GM12892 (cell line): ENCODE data around the gene SIK3.

Experiments
- DNase-seq: peaks from one replicate; pipeline ENCODE4 v3.0.0; 2011; ENCODE audit not compliant: insufficient read length
- FAIRE-seq: peaks from 2 replicates; lab custom pipeline; 2011; peaks lifted over from hg19 to GRCh38; lab: Jason Lieb, UNC
- POLR2A ChIP-seq: IDR thresholded peaks from 2 replicates; pipeline ENCODE4 v1.6.1; 2011; ENCODE audit warnings: low read depth, low read length, control low read depth
- POLR2AphosphoS5 ChIP-seq: IDR thresholded peaks from 2 replicates; pipeline ENCODE4 v1.6.1; 2011; ENCODE audit warnings: low read depth, low read length, control low read depth
- TAF1 ChIP-seq: IDR thresholded peaks from 2 replicates; pipeline ENCODE4 v1.6.1; 2011; ENCODE audit warnings: low read depth, mild to moderate bottlenecking, control low read depth, low read length, borderline replicate concordance

Gene SIK3

DNA sequence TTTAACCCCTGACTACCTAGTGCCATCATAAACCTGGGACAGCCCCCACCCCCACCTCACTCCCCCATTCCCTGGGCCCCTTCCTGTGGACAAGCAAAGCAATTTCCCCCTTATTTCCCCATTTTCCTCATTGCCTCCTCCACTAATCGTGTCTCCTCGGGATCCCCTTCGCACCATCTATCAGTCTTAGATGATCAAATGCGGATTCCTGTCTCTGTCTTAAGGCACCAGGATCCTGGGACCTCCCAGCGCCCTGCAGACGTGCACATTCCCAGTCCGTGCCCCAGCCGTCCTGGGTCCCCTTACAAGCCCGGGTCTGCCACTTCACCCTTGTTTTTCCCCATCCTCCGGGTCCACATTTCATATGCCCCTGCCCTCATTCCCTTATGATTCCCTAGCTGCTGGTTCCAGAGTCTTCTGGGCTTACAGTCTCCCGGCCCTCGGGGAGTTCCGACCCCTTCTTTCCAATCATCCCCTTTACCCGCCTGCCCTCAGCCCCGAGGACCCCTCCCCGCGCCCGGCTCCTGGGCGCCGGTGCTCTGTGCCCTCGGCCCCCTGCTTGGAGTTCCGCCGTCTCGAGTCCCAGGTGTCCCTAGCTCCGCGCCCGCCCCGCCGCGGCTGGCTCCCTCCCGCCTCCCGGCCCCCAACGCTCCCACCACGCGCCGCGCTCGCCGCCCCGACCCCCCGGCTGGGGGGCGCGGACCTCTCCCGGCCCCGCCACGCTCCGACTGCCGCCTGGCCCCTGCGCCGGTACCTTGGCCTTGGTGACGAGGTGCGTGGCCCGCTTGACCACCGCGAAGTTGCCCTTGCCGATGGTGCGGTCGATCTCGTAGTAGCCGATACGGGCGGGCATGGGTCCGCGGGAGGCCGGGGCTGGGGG lies 599 bp downstream of the SIK3 start:
- TF ChIP-seq TAF1 (no peak), POLR2A (no peak), POLR2AphosphoS5 (no peak)
- FAIRE-seq = peak; percentile 5
- peak; percentile 31 for DNase-seq

DNA sequence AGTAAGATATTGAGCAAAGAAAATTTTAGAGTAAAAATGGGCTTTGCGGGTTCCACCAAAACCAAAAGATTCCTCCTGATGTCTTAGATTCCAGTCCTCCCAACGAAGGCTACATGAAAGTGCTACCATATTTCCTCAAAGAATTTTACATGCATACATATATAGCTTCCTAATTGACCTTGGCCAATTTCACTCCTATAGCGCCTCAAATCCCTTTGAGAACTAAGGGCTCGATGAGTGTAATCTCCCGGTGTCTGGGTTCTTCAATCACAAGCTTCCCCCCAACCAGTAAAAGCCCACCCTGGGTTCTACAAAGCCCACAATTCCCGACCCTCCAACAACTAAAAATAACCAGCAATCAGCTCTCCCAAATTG lies 1.2 kb downstream of the SIK3 start:
- TF ChIP-seq POLR2A (no peak), TAF1 (no peak), POLR2AphosphoS5 (no peak)
- no peak for DNase-seq
- peak; percentile 50 for FAIRE-seq

DNA sequence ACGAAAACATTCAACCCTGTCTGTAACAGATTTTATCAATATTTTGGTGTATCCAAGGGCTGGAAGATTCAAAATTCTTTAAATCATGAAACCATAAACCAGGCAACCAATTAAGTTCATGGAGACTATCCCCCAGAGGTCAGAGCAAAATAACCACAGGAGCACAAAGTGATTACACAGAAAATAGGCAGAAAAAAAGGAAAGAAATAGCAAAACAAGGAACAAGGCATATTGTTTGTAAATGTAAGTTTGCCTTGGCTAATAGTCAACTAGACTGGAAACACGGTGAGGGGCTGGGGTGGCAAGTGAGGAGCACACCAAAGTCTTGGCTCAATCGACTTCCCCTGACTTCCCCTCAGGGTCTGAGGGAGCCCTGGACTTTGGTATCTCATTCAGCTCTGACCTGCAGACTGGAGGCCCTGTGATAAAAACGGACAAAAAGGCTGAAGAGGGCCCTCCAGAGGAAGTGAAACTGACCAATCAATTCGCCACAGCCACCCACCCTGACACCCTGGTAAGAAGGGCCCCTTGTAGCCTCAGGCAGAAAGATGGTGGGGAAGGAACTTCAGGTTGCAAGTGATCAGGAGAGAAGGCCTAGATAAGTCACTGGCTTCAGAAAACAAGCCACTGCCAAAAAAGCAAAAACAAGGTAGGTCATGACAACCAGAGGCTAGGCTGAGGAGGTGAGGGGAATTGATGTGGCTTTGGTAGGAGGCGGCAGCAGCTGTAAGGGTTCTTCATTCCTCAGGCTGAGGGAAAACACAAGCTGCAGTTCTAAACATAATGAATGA lies 1.8 kb downstream of the SIK3 start:
- DNase-seq (peak; percentile 53), FAIRE-seq (peak; percentile 96)
- TF ChIP-seq TAF1 = 0 out of 2 replicates have a peak, but pooled peaks have one; percentile 33
- no peak for TF ChIP-seq POLR2AphosphoS5

DNA sequence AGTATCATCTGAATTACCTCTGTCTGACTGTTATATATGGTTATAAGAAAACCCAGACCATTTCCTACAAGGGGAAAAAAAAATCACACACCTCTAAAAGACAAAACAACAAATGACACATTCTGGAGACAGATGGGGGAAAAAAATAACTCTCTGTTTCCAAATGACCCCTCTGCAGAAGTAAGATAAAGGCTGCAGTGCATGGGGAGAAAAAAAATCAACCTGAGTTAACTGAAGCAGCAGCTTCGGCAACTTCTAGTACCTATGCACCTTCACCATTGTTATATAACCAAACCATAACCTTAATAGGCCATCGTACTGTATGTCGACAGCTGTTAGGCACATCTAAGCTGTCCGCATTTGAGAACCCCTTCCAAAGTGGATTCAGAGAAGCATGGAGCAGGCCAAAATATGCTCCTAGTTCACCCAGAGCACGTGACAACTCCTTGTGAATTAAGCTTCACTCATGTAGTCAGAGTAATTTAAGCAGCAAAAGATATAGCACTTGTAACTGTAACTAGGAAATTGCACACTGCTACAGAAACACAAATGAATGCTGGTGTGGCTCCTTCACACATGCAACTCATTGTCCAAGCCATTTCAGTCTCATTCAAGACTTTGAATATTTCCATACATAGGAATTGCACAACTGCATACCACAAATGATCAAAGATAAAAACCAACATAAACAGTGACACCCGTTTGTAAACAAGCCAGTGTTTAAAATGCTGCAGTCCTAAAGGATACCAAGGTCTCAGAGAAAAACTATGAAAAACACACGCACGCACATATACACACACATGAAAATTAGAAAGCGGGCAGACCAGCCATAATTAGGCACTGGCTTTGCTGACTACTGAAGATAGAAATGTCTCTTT lies 2.7 kb downstream of the SIK3 start:
- DNase-seq (no peak), FAIRE-seq (peak; percentile 90)
- TF ChIP-seq POLR2A (no peak), TAF1 (no peak), POLR2AphosphoS5 (no peak)

DNA sequence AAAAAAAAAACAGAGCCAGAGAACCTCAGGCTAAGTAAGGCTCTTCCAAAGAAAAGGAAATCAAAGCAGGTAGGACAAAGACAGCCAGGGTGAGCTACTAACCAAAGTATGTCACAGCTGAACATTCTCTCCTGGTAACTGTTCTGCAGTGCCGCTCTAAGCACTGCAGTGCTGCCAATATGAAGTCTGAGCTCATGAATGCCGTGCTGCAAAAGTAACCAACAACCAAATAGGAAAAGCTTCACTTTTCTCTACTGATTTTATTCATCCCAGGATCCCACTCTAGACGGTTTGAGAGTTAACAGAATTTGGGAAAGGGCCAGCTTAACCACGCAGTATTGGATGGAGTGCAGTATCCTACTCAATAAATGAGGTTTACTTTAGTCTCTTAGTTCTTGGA lies 3.5 kb downstream of the SIK3 start:
- FAIRE-seq (peak; percentile 36), DNase-seq (no peak)
- TF ChIP-seq POLR2A = no peak
- TF ChIP-seq TAF1 = no peak
- no peak for TF ChIP-seq POLR2AphosphoS5

DNA sequence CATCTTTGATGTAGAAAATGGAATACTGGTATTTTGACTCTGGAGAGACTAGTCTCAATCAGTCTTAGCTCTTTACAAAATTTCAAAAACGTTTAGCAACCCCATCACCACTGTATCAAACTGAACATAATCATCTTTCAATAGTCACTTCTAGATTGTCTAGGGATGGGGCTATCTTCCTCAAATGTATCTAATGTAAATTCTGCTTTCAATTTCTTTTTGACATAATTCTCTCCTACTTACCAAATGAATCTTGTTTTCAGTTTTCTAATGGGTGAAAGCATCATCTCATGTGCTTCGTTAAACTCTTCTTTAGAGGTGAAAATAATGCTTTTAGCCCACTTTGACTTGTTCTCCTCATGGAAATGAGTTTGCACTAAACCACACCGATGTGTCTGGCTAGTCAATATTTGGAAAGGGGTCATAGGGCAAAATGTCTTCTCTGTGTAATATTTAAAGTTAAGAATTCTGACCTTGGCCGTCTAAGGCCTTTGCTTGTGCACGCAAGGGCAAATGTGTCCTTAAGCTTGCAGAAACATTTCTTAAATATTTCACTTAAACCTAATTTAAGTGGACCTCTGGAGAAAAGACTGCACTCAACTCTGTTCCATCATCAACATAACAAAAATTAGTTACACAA lies 5.2 kb downstream of the SIK3 start:
- DNase-seq (no peak), FAIRE-seq (peak; percentile 90)
- TF ChIP-seq POLR2A = no peak
- TF ChIP-seq TAF1 = no peak
- TF ChIP-seq POLR2AphosphoS5 = no peak

DNA sequence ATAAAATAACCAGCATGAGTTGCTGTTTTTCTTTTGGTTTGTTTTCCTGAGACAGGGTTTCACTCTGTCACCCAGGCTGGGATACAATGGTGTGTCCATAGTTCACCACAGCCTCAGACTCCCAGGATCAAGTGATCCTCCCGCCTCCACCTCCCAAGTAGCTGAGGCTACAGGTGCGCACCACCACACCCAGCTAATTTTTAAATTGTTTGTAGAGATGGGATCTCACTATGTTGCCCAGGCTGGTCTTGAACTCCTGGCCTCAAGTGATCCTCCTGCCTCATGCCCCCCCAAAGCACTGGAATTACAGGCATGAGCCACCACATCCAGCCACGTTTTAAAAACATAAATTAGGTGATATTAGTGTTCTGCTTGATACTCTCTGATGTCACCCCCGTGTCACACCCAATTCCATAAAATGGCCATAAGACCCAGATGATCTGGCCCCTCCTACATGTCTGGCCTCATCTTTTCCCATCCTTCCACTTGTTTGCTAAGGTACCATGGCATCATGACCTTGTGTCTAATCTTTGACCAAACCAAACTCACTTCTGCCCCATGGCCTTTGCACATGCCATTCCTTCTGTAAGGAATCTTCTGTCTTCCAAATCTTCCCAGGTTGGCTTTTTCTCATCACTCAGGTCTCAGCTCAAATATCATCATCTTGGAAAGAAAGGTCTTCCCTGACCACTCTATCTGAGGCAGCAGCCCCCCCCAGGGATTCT lies 6.3 kb downstream of the SIK3 start:
- TF ChIP-seq TAF1 (no peak), POLR2AphosphoS5 (no peak), POLR2A (no peak)
- DNase-seq (no peak), FAIRE-seq (peak; percentile 44)

DNA sequence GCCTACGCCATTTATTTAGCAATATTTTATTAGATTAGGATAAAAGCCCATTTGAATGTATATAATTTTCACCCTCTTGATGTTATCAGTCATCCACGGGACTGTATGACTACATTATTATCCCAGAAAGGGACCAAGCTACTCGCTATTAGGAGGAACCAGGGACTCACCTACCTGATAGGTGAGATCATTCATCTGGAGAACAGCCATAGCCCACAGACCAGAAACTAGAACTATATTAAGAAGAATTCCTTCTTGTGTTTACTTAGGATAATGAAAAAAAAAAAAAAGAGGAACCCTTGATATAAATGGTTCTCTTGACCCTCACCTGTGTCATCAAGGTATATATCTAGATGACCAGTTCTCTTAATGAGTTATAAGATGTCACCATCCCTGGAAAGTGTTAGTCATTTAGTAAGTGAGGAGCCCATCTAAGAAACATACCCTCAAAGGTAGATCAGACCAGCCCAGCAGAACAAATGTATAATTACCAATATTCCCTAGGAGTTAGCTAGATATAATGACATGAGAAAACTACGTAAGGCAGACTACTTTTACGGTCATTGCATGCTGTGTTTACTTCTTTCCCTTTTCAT lies 8.0 kb downstream of the SIK3 start:
- no peak for FAIRE-seq
- no peak for DNase-seq
- TF ChIP-seq TAF1 (no peak), POLR2AphosphoS5 (no peak), POLR2A (no peak)

DNA sequence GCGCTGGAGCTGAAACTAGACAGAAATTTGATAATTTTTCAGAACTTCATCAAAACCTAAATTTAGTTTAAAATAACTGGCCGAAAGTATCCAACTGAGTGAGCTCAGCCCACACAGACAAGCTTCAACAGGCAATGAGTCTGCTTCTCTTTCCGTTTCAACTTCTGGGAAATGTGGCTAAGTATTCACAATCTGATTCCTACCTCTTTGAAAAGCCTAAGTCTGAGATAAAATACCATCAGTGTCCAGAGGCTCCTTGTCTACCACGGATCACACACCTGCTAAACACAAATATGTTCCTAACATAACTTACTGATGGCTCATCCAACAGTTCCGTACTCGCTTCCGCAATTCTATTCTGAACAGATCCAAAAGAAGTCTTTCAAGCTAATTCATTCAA lies 8.5 kb downstream of the SIK3 start:
- TF ChIP-seq POLR2A (no peak), POLR2AphosphoS5 (no peak), TAF1 (no peak)
- DNase-seq (no peak), FAIRE-seq (peak; percentile 82)
